HG03520 (cell line): Measurements from ENCODE around the gene CKAP5.

ENCODE experiments used
- ATAC-seq: cut with Tn5 transposase; IDR thresholded peaks from one replicate; pipeline ENCODE4 v1.9.1; 2021; ENCODE audit warnings: mild to moderate bottlenecking, moderate library complexity; ENCODE audit not compliant: unreplicated experiment

Gene CKAP5

GRCh38 chr11:46845740-46846509 is at the start of gene CKAP5:
Gene CKAP5 (minus strand): TSS chr11:46846280. CDS start chr11:46821231, 25,049 bp downstream.
- ATAC-seq, result peak; percentile 94

- ATAC-seq, result no peak
These were observed 49.7 kb upstream of the CKAP5 start for GRCh38 chr11:46895821-46896220.

GRCh38 chr11:46894961-46895360 is 48.9 kb upstream of the CKAP5 start:
- ATAC-seq, result no peak

GRCh38 chr11:46894506-46894905 is 48.4 kb upstream of the CKAP5 start:
- no peak for ATAC-seq

DNA sequence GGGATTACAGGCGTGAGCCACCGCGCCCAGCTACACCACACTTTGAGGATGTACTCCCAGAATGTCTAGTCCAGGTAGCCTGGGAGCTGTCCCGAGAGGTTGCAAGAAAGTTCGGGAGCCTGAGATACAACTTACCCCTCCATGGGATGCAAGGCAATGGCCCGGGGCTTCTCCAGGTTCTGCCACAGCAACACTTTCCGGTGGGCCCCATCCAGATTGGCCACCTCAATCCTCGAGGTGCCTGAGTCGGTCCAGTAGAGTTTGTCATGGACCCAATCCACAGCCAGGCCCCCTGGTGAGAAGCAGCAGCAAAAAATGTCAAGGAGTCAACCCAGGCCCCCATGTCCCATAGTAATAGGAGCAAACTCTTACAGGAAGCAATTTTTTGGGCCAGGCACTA is 46.8 kb upstream of the CKAP5 start:
- ATAC-seq, result no peak

GRCh38 chr11:46892109-46892508 is 46.0 kb upstream of the CKAP5 start:
- no peak for ATAC-seq

GRCh38 chr11:46890665-46891064 is 44.6 kb upstream of the CKAP5 start:
- no peak for ATAC-seq

GRCh38 chr11:46889689-46890475 is 43.8 kb upstream of the CKAP5 start:
- ATAC-seq, result no peak

- no peak for ATAC-seq
These were observed 43.2 kb upstream of the CKAP5 start for GRCh38 chr11:46889251-46889650.

DNA sequence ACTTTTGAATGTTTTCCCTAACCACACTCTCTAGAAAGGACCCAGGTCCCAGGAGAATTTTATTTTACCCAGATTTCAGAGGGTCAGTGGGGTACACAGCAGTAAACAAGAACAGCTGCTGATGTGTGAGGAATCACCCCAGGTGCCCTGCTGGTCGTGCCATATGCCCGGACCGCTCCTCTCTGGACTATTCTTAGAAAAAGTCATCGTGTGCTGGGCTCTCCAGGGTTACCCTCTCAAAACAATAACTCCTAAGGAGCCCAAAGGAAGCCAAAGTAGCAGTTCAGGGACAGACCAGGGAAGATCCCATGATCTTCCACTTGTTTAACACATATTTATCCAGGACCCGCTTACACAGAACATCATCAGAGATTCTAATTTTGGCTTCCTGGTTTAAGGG is 42.6 kb upstream of the CKAP5 start:
- ATAC-seq, result no peak

GRCh38 chr11:46886211-46886610 is 40.1 kb upstream of the CKAP5 start:
- no peak for ATAC-seq

DNA sequence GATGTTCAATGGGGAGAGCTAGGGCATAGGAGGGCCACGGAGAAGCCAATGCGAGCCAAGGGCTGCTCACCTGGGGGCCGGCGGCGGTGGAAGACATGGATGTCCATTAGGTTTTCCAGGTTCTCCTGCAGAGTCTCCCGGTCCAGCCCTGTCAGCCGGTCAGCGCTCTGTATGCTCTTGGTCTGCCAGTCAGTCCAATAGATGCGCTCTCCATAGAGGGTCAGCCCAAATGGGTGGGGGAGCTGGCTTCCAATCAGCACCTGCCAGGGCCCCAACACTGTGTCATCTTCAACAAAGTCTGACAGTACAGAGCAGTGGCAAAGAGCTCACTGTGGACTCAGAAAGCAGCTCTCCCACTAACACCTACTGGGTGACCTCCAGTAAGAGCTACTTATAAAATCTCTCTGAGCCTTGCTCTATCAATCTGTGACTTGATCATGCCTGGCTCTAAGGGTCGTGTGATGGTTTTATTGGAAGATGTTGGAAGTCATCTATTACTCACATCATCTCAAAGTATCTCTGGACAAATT is 33.0 kb upstream of the CKAP5 start:
- ATAC-seq, result no peak

DNA sequence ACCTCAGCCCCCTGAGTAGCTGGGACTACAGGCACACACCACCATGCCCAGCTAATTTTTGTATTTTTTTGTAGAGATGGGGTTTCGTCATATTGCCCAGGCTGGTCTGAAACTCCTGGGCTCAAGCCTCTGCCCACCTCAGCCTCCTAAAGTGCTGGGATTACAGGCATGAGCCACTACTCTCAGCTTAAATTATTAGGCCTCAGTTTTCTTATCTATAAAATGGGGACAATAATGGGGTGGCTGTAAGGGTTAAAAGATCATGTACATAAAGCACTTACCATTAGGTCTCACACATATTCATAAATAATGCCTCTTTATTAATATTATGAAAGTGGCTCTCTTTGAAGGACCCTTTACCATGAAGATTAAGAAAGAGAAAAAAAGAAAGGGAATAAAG is 31.5 kb upstream of the CKAP5 start:
- ATAC-seq, result no peak

DNA sequence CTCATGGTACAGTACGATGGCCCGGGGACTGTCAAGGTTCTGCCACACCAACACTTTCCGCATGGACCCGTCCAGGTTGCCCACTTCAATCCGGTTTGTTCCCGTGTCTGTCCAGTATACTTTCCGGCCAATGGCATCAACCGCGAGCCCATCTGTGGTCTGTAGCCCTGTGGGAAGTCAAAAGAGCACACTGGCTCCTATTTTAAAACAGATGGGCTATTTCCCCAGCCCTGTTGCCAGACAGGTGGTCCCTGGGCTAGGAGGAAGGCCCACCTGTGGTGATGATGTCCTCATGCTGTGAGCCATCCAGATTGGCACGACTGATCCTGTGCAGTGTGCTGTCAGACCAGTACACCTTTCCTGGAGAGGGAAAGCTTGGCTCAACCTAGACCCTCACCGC is 30.4 kb upstream of the CKAP5 start:
- no peak for ATAC-seq

DNA sequence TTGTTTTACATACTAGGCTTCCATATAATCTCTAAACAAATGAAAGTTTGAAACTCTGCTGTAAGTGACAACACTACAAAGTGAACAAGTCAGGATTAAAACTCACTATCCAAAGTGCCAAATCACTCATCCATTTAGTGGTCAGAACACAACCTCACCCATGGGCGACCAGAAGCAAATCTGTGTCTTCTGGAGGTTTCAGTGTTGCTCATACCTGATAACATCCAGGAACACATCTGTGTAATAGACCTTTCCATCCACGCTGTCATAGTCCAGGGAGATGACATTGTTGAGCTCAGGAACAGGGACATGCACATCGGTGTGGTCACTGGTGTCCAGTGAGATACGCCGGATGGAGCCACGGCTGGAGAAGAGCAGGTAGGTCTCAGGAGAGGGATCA is 28.5 kb upstream of the CKAP5 start:
- no peak for ATAC-seq

- ATAC-seq, result no peak
These were observed 22.8 kb upstream of the CKAP5 start for GRCh38 chr11:46868912-46869311.

DNA sequence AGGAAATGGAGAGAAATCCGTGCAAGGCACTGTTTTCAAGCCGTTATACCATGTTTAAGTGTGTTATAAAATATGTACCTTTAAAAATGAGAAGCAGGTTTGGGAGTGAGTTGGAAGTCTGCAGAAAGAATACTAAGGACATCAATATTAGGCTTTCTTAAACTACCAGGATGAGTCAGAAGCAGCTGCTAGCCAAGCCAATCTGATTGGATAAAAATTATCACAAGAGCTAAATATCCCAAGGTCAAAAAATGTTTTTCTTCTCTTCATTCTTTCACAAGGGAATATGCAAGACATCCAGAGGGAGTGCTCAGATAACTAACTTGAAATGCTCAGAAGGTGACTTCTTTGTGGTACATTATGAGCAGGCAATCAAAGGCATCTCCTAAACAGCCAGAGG is 19.3 kb upstream of the CKAP5 start:
- ATAC-seq, result no peak

DNA sequence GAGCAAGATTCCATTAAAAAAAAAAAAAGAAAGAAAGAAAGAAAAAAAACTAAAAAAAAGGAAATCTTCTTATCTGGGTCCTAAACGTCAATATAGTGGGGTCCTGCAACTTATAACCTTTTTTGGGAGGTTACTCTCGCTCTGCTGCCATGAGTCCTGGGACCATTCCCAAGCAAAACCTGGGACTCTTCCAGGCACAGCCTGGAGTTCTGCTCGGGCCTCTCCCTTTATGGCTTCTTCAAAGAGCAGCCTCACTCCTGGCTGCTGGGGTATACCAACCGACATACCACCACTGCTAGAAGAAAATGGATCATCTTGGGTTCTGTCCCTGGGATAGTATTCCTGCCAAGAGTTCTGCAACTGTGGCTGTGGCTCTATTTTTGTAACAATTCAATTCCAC is 14.1 kb upstream of the CKAP5 start:
- ATAC-seq, result no peak

- ATAC-seq, result no peak
These were observed 13.0 kb upstream of the CKAP5 start for GRCh38 chr11:46858920-46859546.

DNA sequence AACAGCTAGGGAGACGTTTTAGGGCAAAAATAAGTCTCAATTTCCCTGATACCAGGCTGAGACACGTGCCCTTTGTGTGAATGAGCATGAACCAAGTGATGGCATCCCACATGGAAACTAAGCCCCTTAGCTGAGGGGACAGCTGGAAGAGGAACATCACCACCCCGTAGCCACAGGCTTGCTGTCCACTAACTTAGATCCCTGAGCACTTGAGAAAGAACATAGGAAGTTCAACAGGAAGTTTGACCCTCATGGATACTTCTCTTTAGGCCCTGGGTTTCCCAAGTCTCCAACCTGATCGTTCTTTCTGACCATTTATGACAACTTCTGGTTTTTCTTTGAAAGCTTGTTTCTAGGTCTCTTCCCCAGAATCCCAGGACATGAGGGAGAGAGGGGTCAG is 11.6 kb upstream of the CKAP5 start:
- ATAC-seq, result no peak

DNA sequence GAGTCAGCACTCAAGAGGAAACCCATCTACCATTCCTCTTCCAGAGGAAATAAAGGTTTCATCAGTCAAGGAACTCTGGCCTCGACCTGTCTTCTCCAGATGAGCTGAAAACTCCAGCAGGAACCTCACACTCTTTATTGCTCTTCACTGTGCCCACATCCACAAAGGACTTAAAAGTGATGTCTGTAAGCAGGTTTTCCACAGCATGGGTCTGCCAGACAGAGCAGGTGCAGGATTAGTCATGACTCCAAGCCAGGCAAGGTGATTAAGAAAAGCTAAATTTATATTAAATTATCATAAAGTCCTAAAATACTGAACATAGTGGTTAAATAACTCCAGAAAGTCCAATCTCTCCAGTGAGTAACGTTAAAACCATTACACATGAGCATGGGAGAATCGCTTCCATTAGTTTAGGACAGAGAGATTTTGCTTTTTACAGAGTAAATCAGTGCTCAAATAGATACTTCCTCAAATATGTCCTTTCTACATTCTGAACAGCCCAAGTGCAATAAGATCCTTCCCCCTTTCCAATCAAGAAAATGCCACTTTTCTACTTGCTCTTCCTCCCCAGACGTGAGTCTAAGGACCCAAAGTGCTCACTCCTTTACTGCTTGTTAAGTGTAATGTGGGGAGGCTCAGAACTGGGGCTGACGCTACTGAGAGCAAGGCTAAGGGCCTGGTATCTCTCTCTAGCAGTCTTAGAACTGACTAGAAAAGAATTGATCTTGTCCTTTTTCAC is 10.7 kb upstream of the CKAP5 start:
- ATAC-seq, result no peak
